Hematopoietic multipotent progenitor cell treated with erythropoietin and hydrocortisone succinate and interleukin-3 and kit ligand, for 6 days (in vitro differentiated cells): ENCODE measurements around the gene RSF1.

ENCODE experiments used
- DNase-seq: peaks from one replicate; pipeline ENCODE4 v3.0.0-alpha.2; 2015

The RSF1 gene

GRCh38 chr11:77806993-77807392, 13.5 kb downstream of the RSF1 start:
- DNase-seq, result peak; percentile 68

GRCh38 chr11:77806415-77806814, 14.1 kb downstream of the RSF1 start:
- no peak for DNase-seq

- no peak for DNase-seq
Observed at GRCh38 chr11:77801477-77801876, 19.0 kb downstream of the RSF1 start.

GRCh38 chr11:77800449-77800848, 20.1 kb downstream of the RSF1 start:
- peak; percentile 59 for DNase-seq

- no peak for DNase-seq
Observed at GRCh38 chr11:77799338-77799737, 21.2 kb downstream of the RSF1 start.

- DNase-seq, result no peak
Observed at GRCh38 chr11:77793972-77794371, 26.6 kb downstream of the RSF1 start.

GRCh38 chr11:77791301-77791700, 29.2 kb downstream of the RSF1 start:
- no peak for DNase-seq

GRCh38 chr11:77789731-77790476, 30.6 kb downstream of the RSF1 start:
- peak; percentile 39 for DNase-seq

GRCh38 chr11:77789061-77789730, 31.3 kb downstream of the RSF1 start:
- DNase-seq, result no peak

GRCh38 chr11:77784572-77784971, 36.0 kb downstream of the RSF1 start:
- no peak for DNase-seq

GRCh38 chr11:77783025-77783424, 37.5 kb downstream of the RSF1 start:
- no peak for DNase-seq

GRCh38 chr11:77779935-77780334, 40.6 kb downstream of the RSF1 start:
- peak; percentile 65 for DNase-seq

GRCh38 chr11:77778549-77778948, 42.0 kb downstream of the RSF1 start:
- DNase-seq, result no peak

GRCh38 chr11:77778118-77778517, 42.4 kb downstream of the RSF1 start:
- no peak for DNase-seq

GRCh38 chr11:77776455-77776854, 44.1 kb downstream of the RSF1 start:
- peak; percentile 74 for DNase-seq

GRCh38 chr11:77775936-77776335, 44.6 kb downstream of the RSF1 start:
- DNase-seq, result no peak

GRCh38 chr11:77771135-77771534, 49.4 kb downstream of the RSF1 start:
- DNase-seq, result peak; percentile 25

- DNase-seq, result no peak
Observed at GRCh38 chr11:77770629-77771028, 49.9 kb downstream of the RSF1 start.

- no peak for DNase-seq
Observed at GRCh38 chr11:77762426-77762825, 58.1 kb downstream of the RSF1 start.

GRCh38 chr11:77761491-77761890, 59.0 kb downstream of the RSF1 start:
- no peak for DNase-seq

- DNase-seq, result no peak
Observed at GRCh38 chr11:77758331-77758730, 62.2 kb downstream of the RSF1 start.

- DNase-seq, result no peak
Observed at GRCh38 chr11:77753230-77753629, 67.3 kb downstream of the RSF1 start.

- DNase-seq, result no peak
Observed at GRCh38 chr11:77752516-77752915, 68.0 kb downstream of the RSF1 start.

- no peak for DNase-seq
Observed at GRCh38 chr11:77750394-77751156, 69.9 kb downstream of the RSF1 start.
